ENCODE data around the gene TP53. TPM values are rescaled to one million over a fixed set of nuclear protein-coding genes. Genes with fewer than 3 reads are reported as not detected.

The TP53 gene
- total and polyA plus RNA-seq, 9 of the 15 experiments (the other 6 are each of a cell fraction or from before 2014, with no cell fraction given): 2.8 to 14.0 (median 7.1) TPM

DNA sequence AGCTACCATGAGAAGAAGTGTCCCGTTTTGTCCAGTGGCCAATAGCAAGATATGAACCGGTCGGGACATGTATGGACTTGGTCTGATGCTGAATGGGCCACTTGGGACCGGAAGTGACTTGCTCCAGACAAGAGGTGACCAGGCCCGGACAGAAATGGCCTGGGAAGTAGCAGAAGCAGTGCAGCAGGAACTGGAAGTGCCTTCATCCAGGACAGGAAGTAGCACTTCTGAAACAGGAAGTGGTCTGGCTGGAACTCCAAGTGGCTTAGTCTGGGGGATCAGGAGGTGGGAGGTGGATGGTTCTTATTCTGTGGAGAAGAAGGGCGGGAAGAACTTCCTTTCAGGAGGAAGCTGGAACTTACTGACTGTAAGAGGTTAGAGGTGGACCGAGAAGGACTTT, 23.0 kb upstream of the TP53 start:
- Histone ChIP-seq H3K9ac (ENCODE audit: insufficient read depth in 1 of 2, low read depth in 2 of 2, low read length in 2 of 2) (no peak overlapping the region), H2AFZ (ENCODE audit: low read depth, low read length) (peak overlapping the region; percentile 72), H3K27me3 (ENCODE audit: control insufficient read depth in 2 of 2, insufficient read depth in 2 of 2, low read length in 2 of 2) (peaks cover 9 to 57% of the 10 kb centered on the region in 2 experiments; a peak in 4 of 5 replicates), H3K79me2 (ENCODE audit: control insufficient read depth, insufficient read depth, low read length) (no peaks in the 10 kb centered on the region), H3K4me1 (replicated peaks in 1 of 2; ENCODE audit: control insufficient read depth in 2 of 2, insufficient read depth in 2 of 2, low read length in 2 of 2) (peaks cover 0 to 4% of the 10 kb centered on the region in 2 experiments; a peak in 2 of 5 replicates), H3K9me3 (replicated peaks; ENCODE audit: control insufficient read depth, insufficient read depth, low read depth, low read length) (no peaks in the 10 kb centered on the region), H4K20me1 (replicated peaks; ENCODE audit: control insufficient read depth, insufficient read depth, low read length) (no peaks in the 10 kb centered on the region), H3K27ac (ENCODE audit: extremely low read depth, low read depth, low read length) (no peak overlapping the region), H3K4me2 (ENCODE audit: insufficient read depth, low read length) (no peak overlapping the region), H3K36me3 (ENCODE audit: control insufficient read depth, insufficient read depth, low read length) (no peaks in the 10 kb centered on the region), H3K4me3 (no peak overlapping the region), H3K9me1 (ENCODE audit: control insufficient read depth, insufficient read depth, low read length) (no peaks in the 10 kb centered on the region)
- intact Hi-C loops (cut with micrococcal nuclease) (no loop called here), in situ Hi-C loops (cut with MboI) (no loop called here)
- FAIRE-seq (no peak), DNase-seq (ENCODE audit: extremely low read depth in 1 of 4, low spot score in 3 of 4) (no peak), ATAC-seq (no peak)
- WGBS (ENCODE audit: insufficient coverage, low coverage, missing lambda C conversion rate): 55% methylated on average over 5 of the region's 7 CpGs
- ChIA-PET POLR2A (no interaction called here), CTCF (ENCODE audit: low intra/inter-chr PET ratio) (no interaction called here)
- TF ChIP-seq SPI1 (IDR thresholded peaks at IDR 0.05; ENCODE audit: borderline replicate concordance, low read depth, low read length): peak; percentile 85
- peak; percentile 74; the same call in 1 of the 2 replicates for TF ChIP-seq EHMT2 (IDR thresholded peaks at IDR 0.05)
- no peak for TF ChIP-seq ZKSCAN3 (CRISPR knock-in tag; IDR thresholded peaks at IDR 0.05)
- peak in 1 of 2 experiments; percentile 51; a peak in 2 of 4 replicates for TF ChIP-seq ETV6 (IDR thresholded peaks at IDR 0.05; ENCODE audit: borderline replicate concordance in 1 of 2, low read depth in 2 of 2, low read length in 1 of 2)
- no peak for TF ChIP-seq ETV6 (CRISPR knock-in tag; IDR thresholded peaks at IDR 0.05; ENCODE audit: borderline replicate concordance)
- TF ChIP-seq GABPA (tag; conservative IDR thresholded peaks at IDR 0.05; ENCODE audit: low read depth): peak; percentile 68
- TF ChIP-seq, protein P1, sequence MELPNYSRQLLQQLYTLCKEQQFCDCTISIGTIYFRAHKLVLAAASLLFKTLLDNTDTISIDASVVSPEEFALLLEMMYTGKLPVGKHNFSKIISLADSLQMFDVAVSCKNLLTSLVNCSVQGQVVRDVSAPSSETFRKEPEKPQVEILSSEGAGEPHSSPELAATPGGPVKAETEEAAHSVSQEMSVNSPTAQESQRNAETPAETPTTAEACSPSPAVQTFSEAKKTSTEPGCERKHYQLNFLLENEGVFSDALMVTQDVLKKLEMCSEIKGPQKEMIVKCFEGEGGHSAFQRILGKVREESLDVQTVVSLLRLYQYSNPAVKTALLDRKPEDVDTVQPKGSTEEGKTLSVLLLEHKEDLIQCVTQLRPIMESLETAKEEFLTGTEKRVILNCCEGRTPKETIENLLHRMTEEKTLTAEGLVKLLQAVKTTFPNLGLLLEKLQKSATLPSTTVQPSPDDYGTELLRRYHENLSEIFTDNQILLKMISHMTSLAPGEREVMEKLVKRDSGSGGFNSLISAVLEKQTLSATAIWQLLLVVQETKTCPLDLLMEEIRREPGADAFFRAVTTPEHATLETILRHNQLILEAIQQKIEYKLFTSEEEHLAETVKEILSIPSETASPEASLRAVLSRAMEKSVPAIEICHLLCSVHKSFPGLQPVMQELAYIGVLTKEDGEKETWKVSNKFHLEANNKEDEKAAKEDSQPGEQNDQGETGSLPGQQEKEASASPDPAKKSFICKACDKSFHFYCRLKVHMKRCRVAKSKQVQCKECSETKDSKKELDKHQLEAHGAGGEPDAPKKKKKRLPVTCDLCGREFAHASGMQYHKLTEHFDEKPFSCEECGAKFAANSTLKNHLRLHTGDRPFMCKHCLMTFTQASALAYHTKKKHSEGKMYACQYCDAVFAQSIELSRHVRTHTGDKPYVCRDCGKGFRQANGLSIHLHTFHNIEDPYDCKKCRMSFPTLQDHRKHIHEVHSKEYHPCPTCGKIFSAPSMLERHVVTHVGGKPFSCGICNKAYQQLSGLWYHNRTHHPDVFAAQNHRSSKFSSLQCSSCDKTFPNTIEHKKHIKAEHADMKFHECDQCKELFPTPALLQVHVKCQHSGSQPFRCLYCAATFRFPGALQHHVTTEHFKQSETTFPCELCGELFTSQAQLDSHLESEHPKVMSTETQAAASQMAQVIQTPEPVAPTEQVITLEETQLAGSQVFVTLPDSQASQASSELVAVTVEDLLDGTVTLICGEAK (IDR thresholded peaks at IDR 0.05): peak; percentile 67
- TF ChIP-seq, protein P1 (CRISPR knock-in tag; IDR thresholded peaks at IDR 0.05): no peak
- no TSS peak for BruUV-seq (replicated peaks)
